Erythroblast (primary cell): ENCODE data around the gene MAN2A1.

Experiments used
- GATA1 ChIP-seq: IDR thresholded peaks from 2 replicates; pipeline ENCODE4 v1.6.1; 2011; ENCODE audit warnings: low read depth, mild to moderate bottlenecking, control low read depth, low read length, moderate library complexity
- POLR2A ChIP-seq: IDR thresholded peaks from 2 replicates; pipeline ENCODE4 v1.6.1; 2011; ENCODE audit warnings: mild to moderate bottlenecking, low read length

- TF ChIP-seq POLR2A (no peak), GATA1 (no peak)
Observed at GRCh38 chr5:109884676-109885075, 194.9 kb downstream of the MAN2A1 start.
